GM12865 (cell line): ENCODE data around the gene IL13.

Experiments
- DNase-seq: peaks from one replicate; pipeline ENCODE4 v3.0.0; 2010; ENCODE audit warnings: low read depth
- H3K4me3 ChIP-seq: 2 replicates; pipeline ENCODE4 v1.5.1; 2011; ENCODE audit warnings: mild to moderate bottlenecking, low read depth, low read length, control low read depth
- CTCF ChIP-seq: IDR thresholded peaks from 2 replicates; pipeline ENCODE4 v1.5.1; 2011; ENCODE audit warnings: low read length, control low read depth, low read depth, inconsistent platforms; ENCODE audit not compliant: insufficient read depth; ENCODE audit errors: missing control alignments

The IL13 gene

GRCh38 chr5:132641841-132642240, 16.1 kb upstream of the IL13 start:
- TF ChIP-seq CTCF, result no peak
- no peak for DNase-seq
- no peak overlapping the region for H3K4me3 ChIP-seq

- no peak for TF ChIP-seq CTCF
- H3K4me3 ChIP-seq, result no peak overlapping the region
- no peak for DNase-seq
Observed at GRCh38 chr5:132644177-132644576, 13.8 kb upstream of the IL13 start.

- no peak for TF ChIP-seq CTCF
- DNase-seq, result no peak
- no peak overlapping the region for H3K4me3 ChIP-seq
Observed at GRCh38 chr5:132646583-132647266, 11.2 kb upstream of the IL13 start.

GRCh38 chr5:132647473-132647872, 10.5 kb upstream of the IL13 start:
- no peak overlapping the region for H3K4me3 ChIP-seq
- no peak for TF ChIP-seq CTCF
- DNase-seq, result no peak

- H3K4me3 ChIP-seq, result no peak overlapping the region
Observed at GRCh38 chr5:132648355-132648754, 9.6 kb upstream of the IL13 start.

GRCh38 chr5:132651838-132652469, 6.0 kb upstream of the IL13 start:
- no peak for TF ChIP-seq CTCF
- DNase-seq, result no peak
- no peak overlapping the region for H3K4me3 ChIP-seq

More at GRCh38 chr5:132648355-132648754, 9.6 kb upstream of the IL13 start:
- DNase-seq, result no peak
- no peak for TF ChIP-seq CTCF
